Epithelial cell of proximal tubule (primary cell): Measurements from ENCODE around the gene COX7B. TPM values are rescaled to one million over a fixed set of nuclear protein-coding genes. Genes with fewer than 3 reads are reported as not detected.
A peak's percentile ranks its signal among the peaks of the same experiment; 100 is the strongest.
"Not testable (repeated sequence)": the region's sequence is repeated elsewhere in the genome, so short reads cannot be mapped to it uniquely, and the experiment has no call there.

ENCODE experiments used
- DNase-seq: peaks from one replicate; pipeline ENCODE4 v3.0.0-alpha.2; 2011; ENCODE audit warnings: low read depth
- H3K4me3 ChIP-seq: 2 replicates; pipeline ENCODE4 v1.5.1; 2011; ENCODE audit warnings: low read depth, mild to moderate bottlenecking, low read length
- CTCF ChIP-seq: conservative IDR thresholded peaks from 2 replicates; pipeline ENCODE4 v1.5.1; 2012; ENCODE audit warnings: low read depth, mild to moderate bottlenecking, low read length
- total RNA-seq: library from RNA; depleted of rRNA; stranded (reverse); fragments of >200 nt; gene quantifications from 2 replicates; pipeline ENCODE4 v1.2.3, GENCODE V29; 2015

Gene COX7B
- total RNA-seq, 1 donor from 2014 or later = 410 TPM

- peak overlapping the region; percentile 81 for H3K4me3 ChIP-seq
- no peak for TF ChIP-seq CTCF
Measured at GRCh38 chrX:77901506-77901905, 2.2 kb downstream of the COX7B start.

GRCh38 chrX:77910108-77910840 lies 11.0 kb downstream of the COX7B start, which contains the start of gene ATP7A:
ATP7A (plus strand) TSS chrX:77910693; CDS start chrX:77971642, 60,949 bp downstream.
- peak; percentile 54 for TF ChIP-seq CTCF
- peak within 1 kb of the TSS; percentile 74 for H3K4me3 ChIP-seq
- DNase-seq = no peak

More at GRCh38 chrX:77901506-77901905, 2.2 kb downstream of the COX7B start:
- no peak for DNase-seq

- H3K4me3 ChIP-seq = no peak overlapping the region
- TF ChIP-seq CTCF = no peak
- no peak for DNase-seq
Measured at GRCh38 chrX:77917294-77917933, 18.1 kb downstream of the COX7B start.

GRCh38 chrX:77918568-77918967 lies 19.3 kb downstream of the COX7B start:
- TF ChIP-seq CTCF = no peak
- no peak overlapping the region for H3K4me3 ChIP-seq
- no peak for DNase-seq

GRCh38 chrX:77919370-77919769 lies 20.1 kb downstream of the COX7B start:
- DNase-seq, H3K4me3 ChIP-seq: not testable (repeated sequence)

GRCh38 chrX:77922787-77923186 lies 23.5 kb downstream of the COX7B start:
- no peak overlapping the region for H3K4me3 ChIP-seq
- TF ChIP-seq CTCF = no peak

GRCh38 chrX:77924320-77924859 lies 25.1 kb downstream of the COX7B start:
- DNase-seq = no peak
- TF ChIP-seq CTCF = no peak
- H3K4me3 ChIP-seq = no peak overlapping the region

More at GRCh38 chrX:77922787-77923186, 23.5 kb downstream of the COX7B start:
- DNase-seq = no peak
